SKM-1 treated with dmso at 0.1 percent for 144 hours (cell line): Measurements from ENCODE around the gene FRA10AC1.
"Not testable (repeated sequence)": the region's sequence is repeated elsewhere in the genome, so short reads cannot be mapped to it uniquely, and the experiment has no call there.

Source experiments
- DNase-seq: peaks from one replicate; lab custom pipeline; 2025; ENCODE audit not compliant: unreplicated experiment; lab: John Stamatoyannopoulos, UW

FRA10AC1 gene

GRCh38 chr10:93703841-93704240 is 1.4 kb upstream of the FRA10AC1 start:
- DNase-seq, result no peak

GRCh38 chr10:93703066-93703465 is 674 bp upstream of the FRA10AC1 start:
- DNase-seq, result no peak

GRCh38 chr10:93701866-93702209 is 554 bp downstream of the FRA10AC1 start:
- peak; percentile 24 for DNase-seq

GRCh38 chr10:93697207-93697606 is 5.2 kb downstream of the FRA10AC1 start:
- DNase-seq, result no peak

- DNase-seq, result not testable (repeated sequence)
These were observed 5.8 kb downstream of the FRA10AC1 start for GRCh38 chr10:93696582-93696981.

- DNase-seq, result no peak
These were observed 6.7 kb downstream of the FRA10AC1 start for GRCh38 chr10:93695740-93696139.

- DNase-seq, result no peak
These were observed 14.7 kb downstream of the FRA10AC1 start for GRCh38 chr10:93687737-93688136.

- peak; percentile 23 for DNase-seq
These were observed 21.9 kb downstream of the FRA10AC1 start for GRCh38 chr10:93680412-93681047.

- no peak for DNase-seq
These were observed 23.4 kb downstream of the FRA10AC1 start for GRCh38 chr10:93678805-93679587.

- DNase-seq, result no peak
These were observed 24.0 kb downstream of the FRA10AC1 start for GRCh38 chr10:93678386-93678785.

GRCh38 chr10:93673791-93674190 is 28.6 kb downstream of the FRA10AC1 start:
- DNase-seq, result no peak

GRCh38 chr10:93672890-93673289 is 29.5 kb downstream of the FRA10AC1 start:
- no peak for DNase-seq

- no peak for DNase-seq
These were observed 30.2 kb downstream of the FRA10AC1 start for GRCh38 chr10:93672022-93672678.

GRCh38 chr10:93671042-93671441 is 31.4 kb downstream of the FRA10AC1 start:
- no peak for DNase-seq

- no peak for DNase-seq
These were observed 32.0 kb downstream of the FRA10AC1 start for GRCh38 chr10:93670372-93670771.

GRCh38 chr10:93667795-93668194 is 34.6 kb downstream of the FRA10AC1 start:
- DNase-seq, result no peak

- DNase-seq, result no peak
These were observed 36.4 kb downstream of the FRA10AC1 start for GRCh38 chr10:93666030-93666429.

- DNase-seq, result no peak
These were observed 44.6 kb downstream of the FRA10AC1 start for GRCh38 chr10:93657757-93658156.

GRCh38 chr10:93656155-93656554 is 46.2 kb downstream of the FRA10AC1 start:
- no peak for DNase-seq

- no peak for DNase-seq
These were observed 48.2 kb downstream of the FRA10AC1 start for GRCh38 chr10:93654201-93654600.

- no peak for DNase-seq
These were observed 49.5 kb downstream of the FRA10AC1 start for GRCh38 chr10:93652857-93653256.

GRCh38 chr10:93639791-93640190 is 62.6 kb downstream of the FRA10AC1 start:
- DNase-seq, result no peak
